Measurements from ENCODE around the gene SATB2.
A peak's percentile ranks its signal among the peaks of the same experiment; 100 is the strongest.

Gene SATB2

GRCh38 chr2:199404841-199405240, 52.9 kb downstream of the SATB2 start:
- no peak for DNase-seq

GRCh38 chr2:199395311-199395710, 62.4 kb downstream of the SATB2 start:
- no peak for DNase-seq

GRCh38 chr2:199392363-199392762, 65.4 kb downstream of the SATB2 start:
- DNase-seq: no peak

GRCh38 chr2:199388728-199389268, 68.9 kb downstream of the SATB2 start:
- no peak for DNase-seq

- DNase-seq: no peak
Measured at GRCh38 chr2:199384043-199384442, 73.7 kb downstream of the SATB2 start.

GRCh38 chr2:199383021-199383420, 74.7 kb downstream of the SATB2 start:
- no peak for DNase-seq

GRCh38 chr2:199382091-199382490, 75.6 kb downstream of the SATB2 start:
- no peak for DNase-seq

- no peak for DNase-seq
Measured at GRCh38 chr2:199381531-199381930, 76.2 kb downstream of the SATB2 start.

- DNase-seq: no peak
Measured at GRCh38 chr2:199378948-199379650, 78.6 kb downstream of the SATB2 start.

- no peak for DNase-seq
Measured at GRCh38 chr2:199370150-199370780, 87.5 kb downstream of the SATB2 start.

GRCh38 chr2:199366406-199366805, 91.3 kb downstream of the SATB2 start:
- DNase-seq: peak; percentile 12

- DNase-seq: peak; percentile 64
Measured at GRCh38 chr2:199364153-199364552, 93.6 kb downstream of the SATB2 start.

GRCh38 chr2:199356412-199356811, 101.3 kb downstream of the SATB2 start:
- DNase-seq: no peak

- no peak for DNase-seq
Measured at GRCh38 chr2:199348871-199349270, 108.9 kb downstream of the SATB2 start.

GRCh38 chr2:199344012-199344411, 113.7 kb downstream of the SATB2 start:
- DNase-seq: no peak

- DNase-seq: no peak
Measured at GRCh38 chr2:199342334-199342733, 115.4 kb downstream of the SATB2 start.

GRCh38 chr2:199341123-199341522, 116.6 kb downstream of the SATB2 start:
- no peak for DNase-seq

- DNase-seq: no peak
Measured at GRCh38 chr2:199339891-199340605, 117.7 kb downstream of the SATB2 start.

- no peak for DNase-seq
Measured at GRCh38 chr2:199336546-199336945, 121.2 kb downstream of the SATB2 start.

GRCh38 chr2:199335502-199335901, 122.2 kb downstream of the SATB2 start:
- DNase-seq: no peak

- DNase-seq: no peak
Measured at GRCh38 chr2:199329466-199329865, 128.3 kb downstream of the SATB2 start.

- no peak for DNase-seq
Measured at GRCh38 chr2:199329031-199329430, 128.7 kb downstream of the SATB2 start.

- no peak for DNase-seq
Measured at GRCh38 chr2:199325881-199326280, 131.9 kb downstream of the SATB2 start.

- no peak for DNase-seq
Measured at GRCh38 chr2:199322151-199322550, 135.6 kb downstream of the SATB2 start.

Data from NCI-H774 (cell line).